Measurements from ENCODE around the gene DNAJB6. TPM values are rescaled to one million over a fixed set of nuclear protein-coding genes. Genes with fewer than 3 reads are reported as not detected.

The DNAJB6 gene
- polyA plus RNA-seq, 1 donor: 121 TPM

DNA sequence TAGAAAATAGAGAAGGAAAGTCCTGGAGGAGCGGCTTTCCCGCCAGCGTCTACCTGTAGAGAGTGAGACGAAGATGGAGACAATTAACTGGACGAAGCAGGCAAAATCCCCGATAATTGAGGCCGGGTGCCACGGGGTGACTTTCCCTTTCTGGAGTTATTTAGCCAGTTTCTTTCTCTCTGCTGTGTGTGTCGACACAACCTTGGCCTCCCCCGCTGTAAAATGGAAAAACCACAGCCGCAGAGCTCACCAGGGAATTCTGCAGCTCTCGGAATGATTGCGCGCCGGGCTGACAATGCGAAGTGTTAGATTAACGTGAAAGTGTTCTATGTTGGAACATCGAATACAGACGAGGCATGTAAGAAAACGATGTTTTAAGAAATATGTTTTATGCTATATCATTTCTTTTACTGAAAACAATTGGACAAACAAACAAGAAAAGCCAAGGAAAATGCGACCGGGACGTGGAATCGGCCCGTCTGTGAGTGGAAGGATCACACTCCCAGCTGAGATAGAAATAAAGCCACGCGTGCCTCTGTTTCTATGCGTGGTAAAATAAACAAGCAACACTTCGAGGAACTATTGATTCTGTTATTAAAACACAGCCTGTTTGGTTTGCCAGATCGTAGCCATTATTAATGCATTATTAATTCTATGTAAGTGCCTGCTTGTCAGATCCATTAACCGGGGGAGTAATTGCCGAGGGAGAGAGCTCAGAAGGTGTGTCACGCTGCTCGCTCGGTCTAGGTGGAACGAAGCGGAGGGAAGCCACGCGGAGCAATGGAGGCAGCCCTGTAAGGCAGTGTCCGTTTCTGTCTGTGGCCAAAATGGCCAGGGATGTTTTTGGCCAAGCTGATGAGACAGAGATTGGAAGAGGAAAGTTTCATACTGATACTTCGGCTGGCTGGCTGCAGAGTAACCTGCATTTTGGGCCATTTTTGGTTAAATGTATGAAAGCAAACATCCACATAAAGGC, 129.4 kb downstream of the DNAJB6 start:
- DNase-seq (ENCODE audit: low read depth): no peak

DNA sequence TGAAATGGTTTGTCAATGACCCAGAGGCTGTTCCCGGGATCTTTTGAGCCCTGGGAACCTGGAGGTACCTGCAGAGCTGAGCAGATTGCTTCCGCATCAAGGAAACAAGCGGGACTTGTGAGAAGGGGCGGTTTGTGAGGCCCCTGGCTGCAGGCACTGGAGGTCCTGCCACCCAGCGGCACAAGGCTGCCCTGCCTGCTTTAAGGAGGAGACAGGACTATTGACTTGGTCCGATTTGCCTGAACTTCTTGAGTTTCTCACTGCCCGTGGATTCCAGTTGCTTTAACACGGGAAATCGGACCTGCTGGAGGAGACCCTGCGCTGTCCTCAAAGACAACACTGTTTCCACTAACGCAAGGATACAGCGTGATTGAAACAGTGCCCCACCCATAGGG, 130.1 kb downstream of the DNAJB6 start:
- DNase-seq (ENCODE audit: low read depth): no peak

Other genes with a start within 250 kb of the DNAJB6 start
- gene UBE3C, start 198.1 kb upstream of the DNAJB6 start, polyA plus RNA-seq (ENCODE audit: insufficient read length): 34.3 TPM

Data from forelimb muscle (tissue), 1 donor.